Epidermal melanocyte (primary cell): Measurements from ENCODE around the gene RPS18.

Source experiments
- DNase-seq: peaks from one replicate; pipeline ENCODE4 v3.0.0; 2011; ENCODE audit warnings: low spot score; ENCODE audit not compliant: insufficient read length

The RPS18 gene

DNA sequence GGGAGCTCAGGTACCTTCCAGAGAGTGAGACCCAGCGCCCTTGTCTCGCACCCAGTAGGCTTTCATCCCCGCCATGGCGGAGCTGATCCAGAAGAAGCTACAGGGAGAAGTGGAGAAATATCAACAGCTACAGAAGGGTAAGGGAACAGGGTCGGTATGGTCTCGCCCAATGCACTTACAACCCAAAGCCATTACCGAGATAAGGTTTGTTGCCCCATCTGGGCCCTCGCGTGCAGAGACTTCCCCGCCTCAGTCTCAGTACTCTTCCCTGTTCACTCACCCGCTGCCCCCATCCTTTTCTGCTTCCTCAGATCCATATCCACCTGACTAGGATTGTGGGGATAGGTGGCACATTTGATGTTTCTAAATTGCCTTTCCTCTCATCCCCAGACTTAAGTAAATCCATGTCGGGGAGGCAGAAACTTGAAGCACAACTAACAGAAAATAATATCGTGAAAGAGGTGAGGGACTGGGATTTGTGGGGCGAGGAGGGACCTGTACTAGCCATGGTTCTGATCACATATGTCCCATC, 18.0 kb downstream of the RPS18 start:
- no peak for DNase-seq

DNA sequence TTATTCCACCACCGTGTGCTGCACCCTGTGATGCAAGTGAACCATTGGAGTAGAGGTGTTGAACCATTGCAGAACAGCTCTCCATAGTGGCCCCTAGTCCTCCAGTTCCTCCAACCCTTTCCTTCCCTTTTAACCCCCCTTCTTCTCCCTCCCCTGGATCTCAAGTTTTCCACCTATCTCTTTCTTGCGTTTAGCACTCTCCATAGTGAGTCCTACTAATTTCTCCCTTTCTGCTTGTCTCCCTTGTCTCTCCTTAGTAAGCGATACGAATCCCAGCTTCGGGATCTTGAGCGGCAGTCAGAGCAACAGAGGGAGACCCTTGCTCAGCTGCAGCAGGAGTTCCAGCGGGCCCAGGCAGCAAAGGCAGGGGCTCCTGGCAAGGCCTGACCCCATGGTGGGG, 18.6 kb downstream of the RPS18 start:
- DNase-seq: no peak

GRCh38 chr6:33292996-33293682, 21.3 kb downstream of the RPS18 start:
- no peak for DNase-seq

DNA sequence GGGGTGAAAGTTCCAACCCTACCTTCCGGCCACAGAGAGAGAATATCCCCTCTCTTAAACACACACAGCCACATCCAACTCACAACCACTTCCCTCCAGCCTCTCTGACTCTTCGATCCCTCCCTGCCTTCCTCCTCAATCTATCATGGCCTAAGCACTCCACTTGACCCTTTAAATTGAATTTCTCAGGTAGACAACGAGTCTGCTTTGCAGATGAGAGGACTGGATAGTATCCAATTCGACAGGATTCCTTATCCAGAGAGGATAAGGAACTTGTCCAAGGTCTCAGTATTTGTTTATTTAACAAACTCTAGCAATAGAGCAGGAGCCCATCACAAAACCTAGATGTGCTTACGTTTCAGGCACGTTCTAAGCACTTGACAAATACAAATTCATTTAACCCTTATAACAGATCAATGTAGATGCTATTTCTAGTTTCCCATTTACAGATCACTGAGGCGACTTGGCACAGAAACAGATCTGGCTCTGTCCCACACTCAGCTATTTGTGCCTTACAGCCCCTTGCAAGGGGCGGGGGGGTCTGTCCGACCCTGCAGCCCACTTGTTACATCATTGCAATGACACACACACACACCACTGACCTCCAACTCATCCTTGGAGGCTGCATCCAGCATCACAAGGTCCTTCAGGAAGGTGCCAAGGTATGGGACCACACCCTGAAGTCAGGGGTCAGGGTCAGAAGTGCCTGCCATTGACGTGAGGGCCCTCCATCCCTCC, 22.4 kb downstream of the RPS18 start:
- no peak for DNase-seq

DNA sequence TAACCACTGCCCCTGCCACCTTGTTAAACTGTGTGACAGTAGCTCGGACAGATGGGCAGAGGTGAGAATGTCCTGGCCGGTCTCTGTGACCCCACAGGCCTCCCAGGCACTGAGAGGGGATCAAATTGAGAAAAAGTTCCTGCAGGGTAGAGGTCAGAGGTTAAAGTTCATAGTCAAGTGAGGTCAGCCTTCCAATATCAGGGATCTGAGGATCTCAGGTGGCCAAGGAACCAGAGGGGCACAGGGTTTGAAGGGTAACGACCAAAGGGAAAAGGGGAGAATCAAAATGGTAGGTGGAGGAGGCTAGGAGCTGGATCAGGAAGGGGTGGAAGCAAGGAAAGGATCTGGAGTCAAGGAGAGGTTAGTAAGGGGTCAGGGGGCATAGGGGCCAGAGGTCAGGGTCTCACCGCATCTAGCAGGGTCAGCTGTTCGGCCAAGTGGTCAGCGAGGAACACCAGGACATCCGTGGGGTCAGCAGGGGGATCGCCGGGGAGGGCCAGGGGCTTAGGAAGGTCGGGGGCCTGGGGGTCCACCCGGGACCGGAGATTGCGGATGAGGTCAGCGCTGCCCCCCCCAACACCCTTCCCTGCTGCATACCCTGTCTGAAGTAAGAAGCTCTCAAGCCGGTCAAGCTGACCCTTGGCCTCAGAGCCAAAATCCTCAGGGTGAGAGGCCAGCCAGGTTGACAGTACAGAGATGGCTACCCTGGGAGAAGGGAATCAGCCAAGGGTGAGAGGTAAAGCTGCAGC, 23.9 kb downstream of the RPS18 start:
- DNase-seq: no peak

DNA sequence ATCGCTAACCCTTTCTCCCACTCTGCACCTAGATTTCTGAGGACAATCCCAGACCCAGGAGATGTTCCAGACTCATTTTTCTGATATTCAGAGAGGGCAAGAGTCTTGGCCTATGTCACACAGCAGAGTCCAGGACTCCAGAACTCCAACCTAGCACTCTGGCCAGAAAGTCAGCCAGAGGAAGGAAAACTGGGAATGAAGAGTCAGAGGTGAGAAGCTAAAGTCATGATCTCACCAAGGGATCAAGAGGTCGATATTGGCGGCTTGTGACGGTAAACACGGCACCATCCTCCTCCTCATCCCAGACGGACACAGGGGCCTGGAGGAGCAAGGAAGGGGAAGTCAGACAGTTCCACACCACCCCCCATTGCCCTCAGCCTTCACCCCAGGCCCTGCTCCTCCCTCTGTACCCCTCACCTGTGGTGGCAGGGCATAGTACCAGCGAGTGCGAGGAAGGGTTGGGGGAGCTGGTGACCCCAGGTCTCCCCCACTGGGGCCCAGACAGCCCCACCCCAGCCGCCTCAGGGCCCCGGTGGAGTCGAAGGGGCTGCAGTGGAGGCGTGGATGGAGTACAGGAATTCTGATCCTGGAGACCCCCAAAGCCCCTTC, 25.0 kb downstream of the RPS18 start:
- no peak for DNase-seq

DNA sequence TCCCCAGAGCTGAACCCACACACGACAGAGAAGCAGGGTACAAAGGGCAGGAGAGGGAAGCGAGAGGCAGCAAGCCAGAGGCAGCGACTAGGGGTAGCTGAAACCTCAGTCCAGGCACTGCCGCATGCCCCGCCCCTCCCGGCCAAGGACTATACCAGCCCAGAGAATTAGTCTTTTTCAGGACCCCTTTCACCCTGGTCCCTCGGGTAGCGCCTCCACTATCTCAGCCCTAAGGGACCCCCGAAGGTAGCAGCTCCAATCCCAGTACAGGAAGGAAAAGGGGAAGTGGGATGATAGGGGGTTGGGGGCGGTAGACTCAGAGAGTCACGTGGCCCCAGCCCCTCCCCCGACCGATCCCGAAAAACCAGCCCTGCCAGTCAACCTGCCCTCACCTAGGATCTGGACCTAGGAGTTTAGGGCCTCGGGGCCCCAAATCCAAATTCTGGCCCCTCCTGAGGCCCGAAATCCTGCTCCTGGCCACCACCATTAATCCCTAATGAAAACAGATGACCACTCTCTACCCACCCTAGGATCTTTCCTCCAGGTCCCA, 25.6 kb downstream of the RPS18 start:
- no peak for DNase-seq

DNA sequence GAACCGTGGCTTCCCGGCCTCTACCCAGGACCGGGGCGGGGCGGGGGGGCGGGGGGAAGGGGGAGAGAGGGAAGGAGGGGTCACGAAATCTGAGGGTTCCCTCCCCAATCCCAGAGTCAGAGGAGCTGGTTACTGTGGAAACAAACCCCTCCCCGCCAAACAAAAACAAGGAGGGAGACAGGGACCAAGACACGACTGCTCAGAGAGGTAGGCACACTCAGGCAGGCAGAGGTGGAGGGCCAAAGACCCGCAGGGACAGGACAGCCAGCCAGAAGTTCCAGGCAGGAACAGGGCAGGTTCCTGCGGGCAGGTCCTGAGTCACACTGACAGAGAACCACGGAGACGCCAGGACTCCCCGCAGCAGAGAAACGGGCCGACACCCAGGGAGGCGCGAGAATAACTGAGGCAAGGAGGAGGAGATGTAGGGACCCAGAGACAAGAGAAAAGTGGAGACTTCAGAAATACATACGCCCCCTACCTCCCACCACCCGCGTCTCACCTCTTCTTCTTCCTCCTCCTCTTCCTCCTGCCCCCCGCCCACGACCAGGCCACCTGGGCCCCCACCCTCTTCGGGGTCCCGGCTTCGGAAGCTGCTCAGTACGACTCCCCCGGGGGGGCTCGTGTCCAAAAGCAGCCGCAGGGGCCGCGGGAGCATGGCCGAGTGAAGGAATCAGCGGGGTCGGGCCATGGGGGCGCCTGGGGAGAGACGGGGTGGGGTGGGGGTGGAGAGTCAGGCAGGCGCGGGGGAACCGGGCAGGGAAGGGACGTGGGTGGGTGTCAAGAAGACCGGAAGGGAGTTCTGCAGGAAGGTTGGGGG, 26.3 kb downstream of the RPS18 start:
- peak; percentile 74 for DNase-seq

- no peak for DNase-seq
Measured at GRCh38 chr6:33298773-33299236, 26.9 kb downstream of the RPS18 start, which contains the start of gene RGL2. RGL2 (minus strand) TSS chr6:33298942; CDS start chr6:33298610, 332 bp downstream.

- DNase-seq: peak; percentile 88
Measured at GRCh38 chr6:33299237-33299944, 27.5 kb downstream of the RPS18 start.

- no peak for DNase-seq
Measured at GRCh38 chr6:33301877-33302276, 30.0 kb downstream of the RPS18 start.

DNA sequence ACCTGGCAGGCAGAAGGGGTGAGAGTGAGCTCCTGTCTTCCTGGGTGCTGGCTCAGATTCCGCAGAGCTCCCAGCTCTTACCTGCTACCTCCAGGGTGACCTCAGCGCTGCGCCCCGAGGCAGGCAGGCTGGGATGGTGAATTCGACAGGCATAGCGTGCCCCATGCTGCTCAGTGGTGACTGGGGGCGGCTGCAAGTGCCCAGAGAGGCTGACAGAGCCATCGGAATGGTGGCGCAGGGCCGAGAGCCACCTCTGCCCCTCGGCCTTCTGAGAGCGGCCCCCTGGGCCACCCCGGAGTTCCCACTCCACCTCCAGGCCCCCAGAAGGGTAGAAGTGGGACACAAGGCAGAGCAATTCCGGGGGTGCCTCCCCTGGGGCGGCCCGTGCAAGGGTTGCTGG, 32.3 kb downstream of the RPS18 start:
- no peak for DNase-seq

DNA sequence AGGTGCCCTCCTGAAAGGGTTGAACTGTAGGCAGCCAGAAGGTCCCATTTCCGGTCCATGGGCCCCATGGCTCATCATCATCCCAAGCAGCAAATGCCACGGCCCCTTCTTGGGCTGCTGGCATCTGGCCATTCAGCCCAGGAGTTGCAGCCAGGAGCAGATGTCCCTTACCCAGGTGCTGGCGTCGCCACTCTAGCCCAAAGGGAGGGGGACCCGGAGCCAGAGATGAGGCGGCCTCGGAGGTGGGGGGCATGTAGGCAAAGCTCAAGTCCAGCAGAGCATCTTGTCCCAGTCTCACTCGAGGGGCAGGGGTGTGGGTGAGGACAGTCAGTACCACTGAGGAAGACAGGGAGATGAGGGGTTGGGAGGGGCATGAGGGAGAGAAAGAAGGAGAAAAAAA, 33.2 kb downstream of the RPS18 start:
- DNase-seq: no peak

DNA sequence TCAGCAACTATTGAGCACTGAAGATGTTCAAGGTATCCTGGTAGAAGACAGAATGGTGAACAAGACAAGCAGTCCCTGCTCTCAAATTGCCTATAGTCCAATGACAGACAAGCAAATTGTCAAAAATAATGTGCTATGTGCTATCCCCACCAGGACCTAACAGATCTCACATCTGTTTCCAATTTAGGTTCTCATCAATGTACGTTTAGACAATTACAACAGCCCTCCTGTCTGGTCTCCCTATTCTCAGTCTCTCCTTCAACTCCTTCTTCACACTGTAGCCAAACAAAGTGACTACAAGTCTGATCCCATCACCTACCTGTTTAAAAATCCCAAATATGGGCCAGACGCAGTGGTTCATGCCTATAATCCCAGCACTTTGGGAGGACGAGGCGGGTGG, 34.5 kb downstream of the RPS18 start:
- no peak for DNase-seq

GRCh38 chr6:33312361-33313104, 40.7 kb downstream of the RPS18 start:
- peak; percentile 41 for DNase-seq

DNA sequence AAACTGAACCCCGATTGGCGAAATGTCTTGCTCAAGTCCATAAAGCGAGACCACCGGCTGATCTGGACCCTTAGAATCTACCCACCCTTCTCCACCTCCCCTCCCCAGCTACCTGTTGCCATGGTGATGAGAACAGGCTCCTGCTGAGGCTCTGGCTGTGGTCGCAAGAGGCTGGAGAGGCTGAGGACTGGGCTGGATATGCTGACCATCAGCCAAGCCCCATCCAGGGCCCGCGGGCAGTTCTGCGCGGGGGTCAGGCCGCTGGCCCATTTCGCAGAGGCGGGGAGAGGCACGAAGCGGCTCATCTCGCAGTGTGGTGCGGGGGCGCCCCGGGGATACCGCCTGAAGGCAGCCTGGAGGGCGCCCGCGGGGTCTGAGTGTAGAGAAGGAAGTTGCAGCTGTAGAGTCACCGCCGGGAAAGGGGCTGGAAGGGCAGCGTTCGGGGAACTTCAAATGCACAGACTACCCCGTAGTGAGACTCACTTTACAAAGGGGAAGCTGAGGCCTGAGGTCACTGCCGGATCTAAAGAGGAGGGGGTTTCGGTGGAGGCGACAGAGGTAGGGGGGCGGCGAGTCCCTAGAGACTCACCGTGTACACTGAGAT, 41.3 kb downstream of the RPS18 start:
- DNase-seq: no peak

- DNase-seq: peak; percentile 29
Measured at GRCh38 chr6:33313709-33314514, 42.0 kb downstream of the RPS18 start, which contains the start of gene TAPBP. TAPBP (minus strand) TSS chr6:33314078; CDS start chr6:33314041, 37 bp downstream.
